ENCODE measurements around the gene SLC10A3. TPM values are rescaled to one million over a fixed set of nuclear protein-coding genes. Genes with fewer than 3 reads are reported as not detected.

Gene SLC10A3
- total RNA-seq, 4 donors from 2014 or later = 9.1 to 62.8 (median 32.7) TPM

DNA sequence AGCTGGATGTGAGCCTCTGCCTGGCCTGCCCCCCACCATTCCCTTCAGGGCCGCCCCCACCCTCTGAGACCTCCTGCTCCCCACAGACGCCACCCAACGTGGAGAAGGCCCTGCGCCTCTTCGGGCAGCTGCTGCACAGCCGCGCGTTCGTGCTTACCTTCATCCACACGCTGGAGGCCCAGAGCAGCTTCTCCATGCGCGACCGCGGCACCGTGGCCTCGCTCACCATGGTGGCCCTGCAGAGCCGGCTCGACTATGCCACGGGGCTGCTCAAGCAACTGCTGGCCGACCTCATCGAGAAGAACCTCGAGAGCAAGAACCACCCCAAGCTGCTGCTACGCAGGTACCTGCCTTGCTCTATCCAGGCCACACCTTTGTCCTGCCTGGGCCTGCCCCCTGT is 22.2 kb downstream of the SLC10A3 start:
- TF ChIP-seq POLR2A (IDR thresholded peaks at IDR 0.05) = no peak
- TF ChIP-seq, protein P1, sequence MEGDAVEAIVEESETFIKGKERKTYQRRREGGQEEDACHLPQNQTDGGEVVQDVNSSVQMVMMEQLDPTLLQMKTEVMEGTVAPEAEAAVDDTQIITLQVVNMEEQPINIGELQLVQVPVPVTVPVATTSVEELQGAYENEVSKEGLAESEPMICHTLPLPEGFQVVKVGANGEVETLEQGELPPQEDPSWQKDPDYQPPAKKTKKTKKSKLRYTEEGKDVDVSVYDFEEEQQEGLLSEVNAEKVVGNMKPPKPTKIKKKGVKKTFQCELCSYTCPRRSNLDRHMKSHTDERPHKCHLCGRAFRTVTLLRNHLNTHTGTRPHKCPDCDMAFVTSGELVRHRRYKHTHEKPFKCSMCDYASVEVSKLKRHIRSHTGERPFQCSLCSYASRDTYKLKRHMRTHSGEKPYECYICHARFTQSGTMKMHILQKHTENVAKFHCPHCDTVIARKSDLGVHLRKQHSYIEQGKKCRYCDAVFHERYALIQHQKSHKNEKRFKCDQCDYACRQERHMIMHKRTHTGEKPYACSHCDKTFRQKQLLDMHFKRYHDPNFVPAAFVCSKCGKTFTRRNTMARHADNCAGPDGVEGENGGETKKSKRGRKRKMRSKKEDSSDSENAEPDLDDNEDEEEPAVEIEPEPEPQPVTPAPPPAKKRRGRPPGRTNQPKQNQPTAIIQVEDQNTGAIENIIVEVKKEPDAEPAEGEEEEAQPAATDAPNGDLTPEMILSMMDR (IDR thresholded peaks at IDR 0.05) = no peak
- intact Hi-C loops (cut with DNase I; ENCODE audit: low total_unique reads) = no loop called here
- Histone ChIP-seq H3K27ac (no peak overlapping the region), H3K36me3 (no peaks in the 10 kb centered on the region), H3K9me3 (no peaks in the 10 kb centered on the region), H3K4me3 (no peak overlapping the region), H3K4me1 (no peaks in the 10 kb centered on the region), H3K27me3 (no peaks in the 10 kb centered on the region)
- DNase-seq = no peak

DNA sequence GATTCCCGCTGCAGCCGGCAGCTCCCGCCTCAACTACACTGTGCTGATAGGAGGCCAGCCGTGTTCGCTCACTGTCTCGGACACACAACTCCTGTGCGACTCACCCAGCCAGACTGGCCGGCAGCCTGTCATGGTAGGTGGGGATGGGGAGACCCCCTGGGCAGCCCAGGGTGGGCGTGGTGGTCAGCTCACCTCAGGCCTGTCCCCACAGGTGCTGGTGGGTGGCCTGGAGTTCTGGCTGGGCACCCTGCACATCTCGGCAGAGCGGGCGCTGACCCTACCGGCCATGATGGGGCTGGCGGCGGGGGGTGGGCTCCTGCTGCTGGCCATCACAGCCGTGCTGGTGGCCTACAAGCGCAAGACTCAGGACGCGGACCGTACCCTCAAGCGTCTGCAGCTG is 22.9 kb downstream of the SLC10A3 start:
- Histone ChIP-seq H3K9me3 (no peaks in the 10 kb centered on the region), H3K27me3 (no peaks in the 10 kb centered on the region), H3K27ac (no peak overlapping the region), H3K4me3 (no peak overlapping the region), H3K36me3 (no peaks in the 10 kb centered on the region), H3K4me1 (no peaks in the 10 kb centered on the region)
- TF ChIP-seq POLR2A (IDR thresholded peaks at IDR 0.05) = no peak
- TF ChIP-seq, protein P1 (IDR thresholded peaks at IDR 0.05) = no peak
- intact Hi-C loops (cut with DNase I; ENCODE audit: low total_unique reads) = no loop called here
- DNase-seq = no peak

DNA sequence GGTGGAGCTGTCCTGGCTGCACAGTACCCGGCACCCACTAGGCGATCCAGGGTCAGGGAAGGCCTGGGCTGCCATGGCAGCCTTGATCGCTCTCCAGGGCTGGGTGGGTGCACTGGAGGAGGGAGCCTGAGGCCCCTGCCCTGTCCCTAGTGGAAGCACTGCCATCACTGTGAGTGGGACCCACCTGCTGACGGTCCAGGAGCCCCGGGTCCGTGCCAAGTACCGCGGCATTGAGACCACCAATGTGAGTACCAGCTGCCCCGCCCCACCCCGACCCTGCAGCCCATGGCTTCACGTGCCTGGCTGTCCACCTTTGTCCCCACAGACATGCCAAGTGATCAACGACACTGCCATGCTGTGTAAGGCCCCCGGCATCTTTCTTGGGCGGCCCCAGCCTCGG is 23.5 kb downstream of the SLC10A3 start:
- Histone ChIP-seq H3K4me3 (no peak overlapping the region), H3K36me3 (no peaks in the 10 kb centered on the region), H3K4me1 (no peaks in the 10 kb centered on the region), H3K27me3 (no peaks in the 10 kb centered on the region), H3K9me3 (no peaks in the 10 kb centered on the region), H3K27ac (no peak overlapping the region)
- DNase-seq = no peak
- TF ChIP-seq POLR2A (IDR thresholded peaks at IDR 0.05) = no peak
- TF ChIP-seq, protein P1 (IDR thresholded peaks at IDR 0.05) = no peak
- intact Hi-C loops (cut with DNase I; ENCODE audit: low total_unique reads) = no loop called here

DNA sequence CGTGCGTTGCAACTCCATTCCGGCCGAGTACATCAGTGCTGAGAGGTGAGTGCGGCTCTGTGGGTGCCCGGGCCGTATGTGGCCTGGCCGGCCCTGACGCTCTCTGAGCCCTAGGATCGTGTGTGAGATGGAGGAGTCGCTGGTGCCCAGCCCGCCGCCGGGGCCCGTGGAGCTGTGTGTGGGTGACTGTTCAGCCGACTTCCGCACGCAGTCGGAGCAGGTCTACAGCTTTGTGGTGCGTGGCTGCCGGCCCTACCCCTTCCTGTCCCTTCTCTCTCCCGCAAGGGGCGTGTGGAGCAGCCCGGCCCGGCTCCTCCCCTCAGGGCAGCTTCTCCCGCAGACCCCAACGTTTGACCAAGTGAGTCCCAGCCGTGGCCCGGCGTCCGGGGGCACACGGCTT is 24.4 kb downstream of the SLC10A3 start:
- H3K4me3 ChIP-seq = no peak overlapping the region
- TF ChIP-seq POLR2A (IDR thresholded peaks at IDR 0.05) = no peak
- TF ChIP-seq, protein P1 (IDR thresholded peaks at IDR 0.05) = no peak
- intact Hi-C loops (cut with DNase I; ENCODE audit: low total_unique reads) = no loop called here
- no peaks in the 10 kb centered on the region for H3K27me3 ChIP-seq
- no peaks in the 10 kb centered on the region for H3K4me1 ChIP-seq
- H3K27ac ChIP-seq = no peak overlapping the region
- no peaks in the 10 kb centered on the region for H3K9me3 ChIP-seq
- H3K36me3 ChIP-seq = no peaks in the 10 kb centered on the region
- DNase-seq = no peak

DNA sequence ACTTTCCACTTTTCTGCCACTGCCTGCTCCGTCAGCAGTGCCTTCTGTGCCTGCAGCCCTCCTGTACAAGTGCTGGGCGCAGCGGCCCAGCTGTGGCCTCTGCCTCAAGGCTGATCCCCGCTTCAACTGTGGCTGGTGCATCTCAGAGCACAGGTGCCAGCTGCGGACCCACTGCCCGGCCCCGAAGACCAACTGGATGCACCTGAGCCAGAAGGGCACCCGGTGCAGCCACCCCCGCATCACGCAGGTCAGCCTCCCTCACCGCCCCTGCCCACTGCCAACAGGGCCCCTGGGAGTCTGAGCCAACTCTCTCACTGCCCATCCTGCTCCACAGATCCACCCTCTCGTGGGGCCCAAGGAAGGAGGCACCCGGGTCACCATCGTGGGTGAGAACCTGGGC is 24.8 kb downstream of the SLC10A3 start:
- no peak overlapping the region for H3K27ac ChIP-seq
- H3K27me3 ChIP-seq = no peaks in the 10 kb centered on the region
- no peaks in the 10 kb centered on the region for H3K36me3 ChIP-seq
- DNase-seq = no peak
- H3K4me3 ChIP-seq = no peak overlapping the region
- H3K9me3 ChIP-seq = no peaks in the 10 kb centered on the region
- TF ChIP-seq, protein P1 (IDR thresholded peaks at IDR 0.05) = no peak
- no peak for TF ChIP-seq POLR2A (IDR thresholded peaks at IDR 0.05)
- intact Hi-C loops (cut with DNase I; ENCODE audit: low total_unique reads) = no loop called here
- H3K4me1 ChIP-seq = no peaks in the 10 kb centered on the region
